H9 (cell line): ENCODE measurements around the gene SMIM1. TPM values are rescaled to one million over a fixed set of nuclear protein-coding genes. Genes with fewer than 3 reads are reported as not detected.

ENCODE experiments used
- DNase-seq: peaks from one replicate; pipeline ENCODE4 v3.0.0-alpha.2; 2017
- H2AFZ ChIP-seq: one replicate; pipeline ENCODE4 v1.6.1; 2013; ENCODE audit warnings: mild to moderate bottlenecking, low read length, control low read depth, moderate library complexity
- H2AK5ac ChIP-seq: 2 replicates; pipeline ENCODE4 v1.6.1; 2013; ENCODE audit warnings: low read length, control low read depth, mixed read lengths; ENCODE audit not compliant: insufficient read length
- H2BK120ac ChIP-seq: one replicate; pipeline ENCODE4 v1.6.1; 2013; ENCODE audit warnings: low read depth, mild to moderate bottlenecking, low read length, control low read depth, inconsistent platforms; ENCODE audit not compliant: poor library complexity, severe bottlenecking
- H2BK12ac ChIP-seq: 2 replicates; pipeline ENCODE4 v1.6.1; 2013; ENCODE audit warnings: low read length, control low read depth, mixed read lengths, low read depth; ENCODE audit not compliant: insufficient read length
- H2BK15ac ChIP-seq: 2 replicates; pipeline ENCODE4 v1.6.1; 2013; ENCODE audit warnings: low read depth, low read length, control low read depth
- H2BK20ac ChIP-seq: one replicate; pipeline ENCODE4 v1.6.1; 2013; ENCODE audit warnings: low read depth, mild to moderate bottlenecking, low read length, control low read depth, inconsistent platforms; ENCODE audit not compliant: poor library complexity, severe bottlenecking
- H2BK5ac ChIP-seq: 2 replicates; pipeline ENCODE4 v1.6.1; 2013; ENCODE audit warnings: low read length, control low read depth, mixed read lengths; ENCODE audit not compliant: insufficient read length
- H3K14ac ChIP-seq: 2 replicates; pipeline ENCODE4 v1.6.1; 2013; ENCODE audit warnings: low read length, control low read depth; ENCODE audit not compliant: insufficient read depth
- H3K18ac ChIP-seq: 2 replicates; pipeline ENCODE4 v1.6.1; 2013; ENCODE audit warnings: low read depth, mild to moderate bottlenecking, mixed read lengths, low read length, control low read depth; ENCODE audit not compliant: insufficient read length
- H3K23ac ChIP-seq: 2 replicates; pipeline ENCODE4 v1.6.1; 2013; ENCODE audit warnings: low read length, control low read depth, mixed read lengths, low read depth; ENCODE audit not compliant: insufficient read length
- H3K23me2 ChIP-seq: 2 replicates; pipeline ENCODE4 v1.6.1; 2013; ENCODE audit warnings: low read depth, mild to moderate bottlenecking, mixed read lengths, low read length, control low read depth; ENCODE audit not compliant: insufficient read length, poor library complexity, severe bottlenecking
- H3K27ac ChIP-seq: 2 replicates; pipeline ENCODE4 v1.5.1; 2013; ENCODE audit warnings: low read length, control low read depth, mixed read lengths, low read depth; ENCODE audit not compliant: insufficient read length
- H3K27me3 ChIP-seq: 2 replicates; pipeline ENCODE4 v1.6.1; 2013; ENCODE audit warnings: low read length, control low read depth, inconsistent platforms; ENCODE audit not compliant: insufficient read depth
- H3K4ac ChIP-seq: 2 replicates; pipeline ENCODE4 v1.6.1; 2013; ENCODE audit warnings: low read depth, mild to moderate bottlenecking, control low read depth, inconsistent platforms, low read length, moderate library complexity
- H3K4me1 ChIP-seq: 2 replicates; pipeline ENCODE4 v1.6.1; 2013; ENCODE audit warnings: low read length, control low read depth, inconsistent platforms; ENCODE audit not compliant: insufficient read depth
- H3K4me2 ChIP-seq: 2 replicates; pipeline ENCODE4 v1.6.1; 2013; ENCODE audit warnings: low read length, control low read depth, mixed read lengths; ENCODE audit not compliant: insufficient read length, insufficient read depth
- H3K56ac ChIP-seq: 2 replicates; pipeline ENCODE4 v1.6.1; 2013; ENCODE audit warnings: low read depth, mild to moderate bottlenecking, mixed read lengths, low read length, control low read depth; ENCODE audit not compliant: insufficient read length
- H3K79me1 ChIP-seq: 2 replicates; pipeline ENCODE4 v1.6.1; 2013; ENCODE audit warnings: low read depth, mild to moderate bottlenecking, moderate library complexity, low read length, control low read depth, inconsistent platforms; ENCODE audit not compliant: insufficient read depth, poor library complexity, severe bottlenecking
- H3K79me2 ChIP-seq: 2 replicates; pipeline ENCODE4 v1.6.1; 2013; ENCODE audit warnings: low read length, control low read depth, inconsistent platforms; ENCODE audit not compliant: insufficient read depth
- H3K9ac ChIP-seq: 2 replicates; pipeline ENCODE4 v1.6.1; 2013; ENCODE audit warnings: low read length, control low read depth, mixed read lengths; ENCODE audit not compliant: insufficient read length; ENCODE audit errors: extremely low read depth
- H3K9me3 ChIP-seq: one replicate; pipeline ENCODE4 v1.6.1; 2013; ENCODE audit warnings: low read depth, low read length, inconsistent platforms; ENCODE audit not compliant: control insufficient read depth
- H3T11ph ChIP-seq: one replicate; pipeline ENCODE4 v1.6.1; 2013; ENCODE audit warnings: mild to moderate bottlenecking, low read length, control low read depth, inconsistent platforms
- H4K20me1 ChIP-seq: one replicate; pipeline ENCODE4 v1.6.1; 2013; ENCODE audit not compliant: control insufficient read depth, insufficient read length, insufficient read depth
- H4K5ac ChIP-seq: 2 replicates; pipeline ENCODE4 v1.6.1; 2013; ENCODE audit warnings: low read depth, mild to moderate bottlenecking, mixed read lengths, low read length, control low read depth; ENCODE audit not compliant: insufficient read length
- H4K8ac ChIP-seq: replicated peaks from 2 replicates; pipeline ENCODE4 v1.6.1; 2013; ENCODE audit warnings: low read length, control low read depth, mixed read lengths, low read depth; ENCODE audit not compliant: insufficient read length
- H4K91ac ChIP-seq: 2 replicates; pipeline ENCODE4 v1.6.1; 2013; ENCODE audit warnings: low read depth, mild to moderate bottlenecking, moderate library complexity, mixed read lengths, low read length, control low read depth; ENCODE audit not compliant: insufficient read length
- H3K27ac Mint-ChIP-seq, 3 experiments: 2 replicates in 2 of 3; 3 replicates in 1 of 3; pipeline ENCODE4 v1.8.0; 2020 to 2021; ENCODE audit warnings: mixed read lengths in 3 of 3, mild to moderate bottlenecking in 1 of 3, moderate library complexity in 1 of 3
- H3K27me3 Mint-ChIP-seq: 2 replicates; pipeline ENCODE4 v1.8.0; 2021; ENCODE audit warnings: low read depth, mild to moderate bottlenecking, moderate library complexity, mixed read lengths
- H3K36me3 Mint-ChIP-seq, 3 experiments: 2 replicates in 2 of 3; 3 replicates in 1 of 3; pipeline ENCODE4 v1.8.0; 2020 to 2021; ENCODE audit warnings: low read depth in 3 of 3, mixed read lengths in 3 of 3; ENCODE audit not compliant: insufficient read depth in 1 of 3
- H3K4me1 Mint-ChIP-seq, 2 experiments: 2 replicates each; pipeline ENCODE4 v1.8.0; 2020; ENCODE audit warnings: mixed read lengths in 2 of 2
- H3K4me3 Mint-ChIP-seq, 2 experiments: 2 replicates in 1 of 2; 3 replicates in 1 of 2; pipeline ENCODE4 v1.8.0; 2020 to 2021; ENCODE audit warnings: mild to moderate bottlenecking in 2 of 2, mixed read lengths in 2 of 2, moderate library complexity in 1 of 2
- H3K9me3 Mint-ChIP-seq, 2 experiments: 2 replicates in 1 of 2; 3 replicates in 1 of 2; pipeline ENCODE4 v1.8.0; 2020; ENCODE audit warnings: mild to moderate bottlenecking in 2 of 2, mixed read lengths in 2 of 2, moderate library complexity in 1 of 2
- WGBS: extraction: QIAGEN DNeasy Blood & Tissue Kit; methylation state at CpG from one replicate; pipeline ENCODE4 v1.1.7; 2013; ENCODE audit warnings: missing lambda C conversion rate, low lambda C conversion rate, mixed read lengths; ENCODE audit not compliant: insufficient read length; ENCODE audit errors: extremely low coverage; 5-methylcytosine and 5-hydroxymethylcytosine counted together
- total RNA-seq: library from RNA; stranded (reverse); gene quantifications from 2 replicates; pipeline ENCODE4 v1.2.1, GENCODE V29; 2021
- TF ChIP-seq, protein P1 (sequence below): fragments of 200-600 bp; sonication (generic); conservative IDR thresholded peaks from 3 replicates; pipeline ENCODE4 v1.8.0; 2021; ENCODE audit warnings: antibody characterized with exemption, mild to moderate bottlenecking

The SMIM1 gene
- total RNA-seq, 1 experiment from 2014 or later, result 5.3 TPM

DNA sequence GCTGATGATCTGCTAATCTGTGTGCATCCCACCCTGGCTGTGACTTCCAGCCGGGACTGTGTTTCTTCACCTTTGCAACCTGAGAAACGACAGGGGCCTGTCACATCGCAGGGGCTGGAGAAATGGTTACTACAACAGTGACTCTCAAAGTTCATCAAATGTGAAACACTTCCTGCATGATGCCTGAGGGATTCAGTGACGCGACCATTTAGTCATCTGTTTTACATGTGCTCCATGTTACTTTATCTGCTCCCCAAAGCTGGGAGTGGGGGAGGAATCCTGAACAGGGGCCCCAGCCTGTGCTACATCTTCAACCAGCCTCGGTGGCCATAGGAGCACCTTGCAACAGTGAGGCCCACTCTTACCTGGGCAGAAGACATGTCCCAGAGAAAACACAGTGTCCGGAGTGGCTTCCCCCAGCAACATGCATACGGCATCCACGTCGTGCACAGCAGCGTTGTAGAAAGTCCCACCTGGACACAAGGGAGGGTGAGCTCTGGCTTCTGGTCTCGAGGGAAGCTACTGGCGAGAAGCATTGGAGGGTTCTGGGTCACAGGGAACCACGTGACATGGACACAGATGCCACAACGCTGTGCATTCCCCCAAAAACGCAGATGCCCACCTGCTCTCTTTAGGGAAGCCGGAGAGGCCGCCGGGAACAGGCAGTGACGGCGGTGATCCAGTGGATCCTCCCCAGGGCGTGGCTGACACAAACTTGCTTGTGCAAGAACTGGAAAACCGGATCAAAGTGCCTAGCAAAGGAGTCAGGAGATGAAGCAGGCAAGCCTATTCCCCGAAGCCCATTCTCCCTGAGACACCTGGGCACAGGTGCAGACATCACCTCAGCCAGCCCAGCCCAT lies 29.9 kb upstream of the SMIM1 start:
- Histone ChIP-seq H3K79me1 (no peaks in the 10 kb centered on the region), H3K18ac (no peak overlapping the region), H2BK120ac (no peak overlapping the region), H3K9ac (no peak overlapping the region), H3K23me2 (peaks cover 11% of the 10 kb centered on the region), H3K56ac (no peak overlapping the region), H2BK20ac (no peak overlapping the region), H2BK5ac (no peak overlapping the region), H2BK12ac (no peak overlapping the region), H2AK5ac (no peak overlapping the region), H4K8ac (no peak overlapping the region), H3T11ph (no peak overlapping the region), H3K14ac (no peak overlapping the region), H2BK15ac (no peak overlapping the region), H3K27ac (no peak overlapping the region), H4K20me1 (peaks cover 5% of the 10 kb centered on the region), H4K91ac (no peak overlapping the region), H4K5ac (no peak overlapping the region), H2AFZ (no peak overlapping the region), H3K23ac (no peak overlapping the region), H3K27me3 (no peaks in the 10 kb centered on the region), H3K4me1 (peaks cover 5% of the 10 kb centered on the region; the same call in 1 of the 2 replicates), H3K4me2 (no peak overlapping the region), H3K9me3 (no peaks in the 10 kb centered on the region), H3K4ac (no peak overlapping the region), H3K79me2 (peaks cover 2% of the 10 kb centered on the region; the same call in 1 of the 2 replicates)
- Mint-ChIP-seq H3K27ac (no peak overlapping the region), H3K27me3 (no peaks in the 10 kb centered on the region; the same call in 1 of the 2 replicates), H3K9me3 (no peaks in the 10 kb centered on the region), H3K36me3 (peaks cover 24 to 43% (median 38%) of the 10 kb centered on the region in 3 experiments; a peak in 6 of 7 replicates), H3K4me3 (no peak overlapping the region), H3K4me1 (peaks cover 18 to 19% of the 10 kb centered on the region in 2 experiments)
- no peak for DNase-seq
- no CpG with 5 or more reads among the region's 24 CpGs for WGBS
- TF ChIP-seq, protein P1, sequence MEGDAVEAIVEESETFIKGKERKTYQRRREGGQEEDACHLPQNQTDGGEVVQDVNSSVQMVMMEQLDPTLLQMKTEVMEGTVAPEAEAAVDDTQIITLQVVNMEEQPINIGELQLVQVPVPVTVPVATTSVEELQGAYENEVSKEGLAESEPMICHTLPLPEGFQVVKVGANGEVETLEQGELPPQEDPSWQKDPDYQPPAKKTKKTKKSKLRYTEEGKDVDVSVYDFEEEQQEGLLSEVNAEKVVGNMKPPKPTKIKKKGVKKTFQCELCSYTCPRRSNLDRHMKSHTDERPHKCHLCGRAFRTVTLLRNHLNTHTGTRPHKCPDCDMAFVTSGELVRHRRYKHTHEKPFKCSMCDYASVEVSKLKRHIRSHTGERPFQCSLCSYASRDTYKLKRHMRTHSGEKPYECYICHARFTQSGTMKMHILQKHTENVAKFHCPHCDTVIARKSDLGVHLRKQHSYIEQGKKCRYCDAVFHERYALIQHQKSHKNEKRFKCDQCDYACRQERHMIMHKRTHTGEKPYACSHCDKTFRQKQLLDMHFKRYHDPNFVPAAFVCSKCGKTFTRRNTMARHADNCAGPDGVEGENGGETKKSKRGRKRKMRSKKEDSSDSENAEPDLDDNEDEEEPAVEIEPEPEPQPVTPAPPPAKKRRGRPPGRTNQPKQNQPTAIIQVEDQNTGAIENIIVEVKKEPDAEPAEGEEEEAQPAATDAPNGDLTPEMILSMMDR, result no peak
